Ectodermal cell (in vitro differentiated cells): ENCODE results near the gene WDR76.
"Not testable (repeated sequence)": the region's sequence is repeated elsewhere in the genome, so short reads cannot be mapped to it uniquely, and the experiment has no call there.

Experiments
- H3K27ac ChIP-seq: 2 replicates; pipeline ENCODE4 v1.7.0; 2013; ENCODE audit warnings: mild to moderate bottlenecking, low read depth, low read length; ENCODE audit not compliant: insufficient read depth, poor library complexity, severe bottlenecking
- H3K27me3 ChIP-seq: 2 replicates; pipeline ENCODE4 v1.7.0; 2013; ENCODE audit warnings: mild to moderate bottlenecking, low read length; ENCODE audit not compliant: insufficient read depth, control insufficient read depth, poor library complexity, severe bottlenecking
- H3K36me3 ChIP-seq: one replicate; pipeline ENCODE4 v1.7.0; 2013; ENCODE audit warnings: low read length; ENCODE audit not compliant: control insufficient read depth, insufficient read depth
- H3K4me1 ChIP-seq: one replicate; pipeline ENCODE4 v1.7.0; 2013; ENCODE audit warnings: low read length; ENCODE audit not compliant: control insufficient read depth, insufficient read depth
- H3K4me3 ChIP-seq: 2 replicates; pipeline ENCODE4 v1.7.0; 2013; ENCODE audit warnings: low read depth, low read length, control low read depth; ENCODE audit not compliant: insufficient read depth
- H3K9me3 ChIP-seq: 2 replicates; pipeline ENCODE4 v1.7.0; 2013; ENCODE audit warnings: mild to moderate bottlenecking, low read length, moderate library complexity; ENCODE audit not compliant: control insufficient read depth
- WGBS, 2 experiments: methylation state at CpG; one replicate each; pipeline ENCODE4 v1.1.7; 2013; ENCODE audit warnings: missing lambda C conversion rate in 2 of 2; 5-methylcytosine and 5-hydroxymethylcytosine counted together

Gene WDR76

DNA sequence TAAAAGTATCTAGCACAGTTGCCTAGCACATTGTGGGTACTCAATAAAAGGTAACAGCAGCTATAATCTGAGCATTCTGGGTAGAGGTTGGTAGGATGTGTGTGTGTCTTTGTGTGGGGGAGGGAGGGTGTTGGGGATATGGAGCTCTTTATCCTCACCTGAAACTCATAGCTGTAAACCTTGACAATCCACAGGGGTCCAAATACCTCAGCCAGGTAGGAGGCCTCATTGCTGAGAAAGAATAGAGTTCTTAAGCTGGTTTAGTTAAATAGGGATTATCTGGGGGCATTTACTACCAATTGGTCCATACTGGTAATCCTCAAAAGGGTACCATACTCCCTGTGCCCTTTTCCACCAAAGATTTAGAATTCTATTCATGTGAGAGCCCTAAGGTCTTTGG, 30.8 kb upstream of the WDR76 start:
- H3K36me3 ChIP-seq = peaks cover 15% of the 10 kb centered on the region
- no peak overlapping the region for H3K27ac ChIP-seq
- no peaks in the 10 kb centered on the region for H3K27me3 ChIP-seq
- H3K4me3 ChIP-seq = no peak overlapping the region
- H3K9me3 ChIP-seq = no peaks in the 10 kb centered on the region
- peaks cover 14% of the 10 kb centered on the region for H3K4me1 ChIP-seq

- H3K9me3 ChIP-seq = no peaks in the 10 kb centered on the region
- H3K36me3 ChIP-seq = peaks cover 15% of the 10 kb centered on the region
- no peak overlapping the region for H3K4me3 ChIP-seq
- WGBS, 2 experiments = 83 to 94% methylated on average over 2 to 3 of the region's 3 CpGs
- H3K27ac ChIP-seq = no peak overlapping the region
- peaks cover 14% of the 10 kb centered on the region for H3K4me1 ChIP-seq
- no peaks in the 10 kb centered on the region for H3K27me3 ChIP-seq
Measured at GRCh38 chr15:43796566-43796965, 30.2 kb upstream of the WDR76 start.

- Histone ChIP-seq H3K27me3 (no peaks in the 10 kb centered on the region), H3K9me3 (no peaks in the 10 kb centered on the region), H3K27ac (peak overlapping the region; percentile 78), H3K4me3 (no peak overlapping the region), H3K36me3 (peaks cover 18% of the 10 kb centered on the region), H3K4me1 (peaks cover 9% of the 10 kb centered on the region)
- 89 to 92% methylated on average over 15 to 16 of the region's 16 CpGs for WGBS, 2 experiments
Measured at GRCh38 chr15:43799209-43799944, 27.4 kb upstream of the WDR76 start.

DNA sequence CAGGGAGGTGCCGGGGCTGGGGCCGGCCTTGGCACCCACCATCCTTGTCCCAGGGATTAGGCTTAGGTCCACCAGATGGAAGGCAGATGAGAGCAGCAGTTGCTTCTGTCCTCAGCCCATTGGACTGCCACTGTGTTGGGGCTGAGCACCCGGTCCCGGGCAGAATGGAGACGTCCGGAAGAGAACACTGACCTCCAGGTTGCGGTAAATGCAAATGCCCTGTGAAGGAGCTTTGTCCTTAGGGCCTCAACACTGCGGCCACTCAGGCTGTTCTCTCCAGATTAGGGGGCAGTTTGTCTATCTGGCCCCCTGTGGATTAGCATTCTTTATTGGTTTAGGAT, 26.9 kb upstream of the WDR76 start, which contains the start of gene SERINC4:
Gene SERINC4 (minus strand): TSS at position 276 of the 341 bp plus-strand sequence. CDS start 234 bp downstream, at position 42.
- Histone ChIP-seq H3K4me1 (peaks cover 9% of the 10 kb centered on the region), H3K36me3 (peaks cover 24% of the 10 kb centered on the region), H3K27me3 (no peaks in the 10 kb centered on the region), H3K4me3 (peak within 1 kb of the TSS; percentile 71), H3K27ac (peak within 1 kb of the TSS; percentile 78), H3K9me3 (no peaks in the 10 kb centered on the region)
- WGBS, 2 experiments = 94 to 95% methylated on average over 8 of the region's 8 CpGs

DNA sequence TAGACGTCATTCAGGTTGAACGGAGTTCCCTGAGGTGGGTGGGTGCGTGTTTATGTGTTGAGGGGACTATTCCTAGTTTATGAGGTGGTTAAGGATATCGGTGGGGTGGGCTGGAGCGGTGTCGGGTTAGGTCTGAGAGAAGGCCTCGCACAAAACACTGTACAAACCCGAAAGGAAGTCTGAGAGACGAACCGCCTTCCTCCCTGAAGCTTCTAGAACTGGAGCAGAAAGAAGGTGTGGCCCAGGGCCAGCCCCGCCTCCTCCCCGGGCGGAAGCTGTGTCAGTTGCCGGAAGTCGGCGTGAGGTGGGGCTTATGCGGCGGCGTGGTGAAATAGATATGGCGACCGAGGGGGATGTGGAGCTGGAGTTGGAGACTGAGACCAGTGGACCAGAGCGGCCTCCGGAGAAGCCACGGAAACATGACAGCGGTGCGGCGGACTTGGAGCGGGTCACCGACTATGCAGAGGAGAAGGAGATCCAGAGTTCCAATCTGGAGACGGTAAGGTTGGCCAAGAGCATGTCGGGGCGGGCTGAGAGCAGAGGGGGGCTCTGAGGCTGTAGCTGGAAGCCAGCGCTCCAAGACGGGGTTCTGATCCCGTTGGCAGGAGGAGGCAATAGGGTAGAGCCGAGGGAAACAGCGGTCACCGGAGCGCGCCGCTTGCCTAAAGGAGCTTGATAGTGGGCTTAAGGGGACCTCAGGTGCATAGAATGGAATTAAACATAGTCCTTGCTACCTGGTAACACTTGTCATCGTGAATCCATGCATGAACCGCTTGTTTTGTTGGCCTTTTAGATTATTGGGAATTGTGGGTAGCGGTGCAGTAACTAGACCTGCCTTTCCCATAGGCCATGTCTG, 26.3 kb upstream of the WDR76 start, which contains the start of gene HYPK:
Gene HYPK (plus strand): TSS at position 314 of the 856 bp plus-strand sequence. CDS start 24 bp downstream, at position 338.
- Histone ChIP-seq H3K9me3 (no peaks in the 10 kb centered on the region), H3K27me3 (no peaks in the 10 kb centered on the region), H3K4me3 (peak within 1 kb of the TSS; percentile 71), H3K4me1 (peaks cover 6% of the 10 kb centered on the region), H3K27ac (peak within 1 kb of the TSS; percentile 78), H3K36me3 (peaks cover 29% of the 10 kb centered on the region)
- 15% methylated on average over 44 of the region's 44 CpGs for WGBS, 2 experiments

DNA sequence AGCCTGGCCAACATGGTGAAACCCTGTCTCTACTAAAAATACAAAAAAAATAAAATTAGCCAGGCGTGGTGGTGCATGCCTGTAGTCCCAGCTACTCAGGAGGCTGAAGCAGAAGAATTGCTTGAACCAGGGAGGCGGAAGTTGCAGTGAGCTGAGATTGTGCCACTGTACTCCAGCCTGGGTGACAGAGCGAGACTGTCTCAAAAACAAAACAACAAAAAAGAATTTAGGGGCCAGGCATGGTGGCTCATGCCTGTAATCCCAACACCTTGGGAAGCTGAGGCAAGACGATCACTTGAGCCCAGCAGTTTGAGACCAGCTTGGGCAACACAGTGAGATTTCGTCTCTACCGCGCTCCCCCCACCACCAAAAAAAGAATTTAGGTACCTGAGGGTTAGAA, 24.1 kb upstream of the WDR76 start:
- H3K9me3 ChIP-seq, H3K4me1 ChIP-seq, H3K27me3 ChIP-seq, H3K4me3 ChIP-seq, H3K27ac ChIP-seq: not testable (repeated sequence)
- peaks cover 43% of the 10 kb centered on the region for H3K36me3 ChIP-seq
- 93 to 94% methylated on average over 7 of the region's 7 CpGs for WGBS, 2 experiments

- H3K27me3 ChIP-seq = no peaks in the 10 kb centered on the region
- H3K4me1 ChIP-seq = no peaks in the 10 kb centered on the region
- H3K36me3 ChIP-seq = peaks cover 77% of the 10 kb centered on the region
- no peak overlapping the region for H3K4me3 ChIP-seq
- WGBS, 2 experiments = 96 to 97% methylated on average over 4 to 5 of the region's 5 CpGs
- no peaks in the 10 kb centered on the region for H3K9me3 ChIP-seq
- no peak overlapping the region for H3K27ac ChIP-seq
Measured at GRCh38 chr15:43808435-43808950, 18.3 kb upstream of the WDR76 start.

GRCh38 chr15:43808960-43809678, 17.7 kb upstream of the WDR76 start:
- no peaks in the 10 kb centered on the region for H3K9me3 ChIP-seq
- H3K27me3 ChIP-seq = no peaks in the 10 kb centered on the region
- WGBS, 2 experiments = 96 to 97% methylated on average over 6 of the region's 6 CpGs
- no peak overlapping the region for H3K27ac ChIP-seq
- no peaks in the 10 kb centered on the region for H3K4me1 ChIP-seq
- H3K4me3 ChIP-seq = no peak overlapping the region
- peaks cover 76% of the 10 kb centered on the region for H3K36me3 ChIP-seq

DNA sequence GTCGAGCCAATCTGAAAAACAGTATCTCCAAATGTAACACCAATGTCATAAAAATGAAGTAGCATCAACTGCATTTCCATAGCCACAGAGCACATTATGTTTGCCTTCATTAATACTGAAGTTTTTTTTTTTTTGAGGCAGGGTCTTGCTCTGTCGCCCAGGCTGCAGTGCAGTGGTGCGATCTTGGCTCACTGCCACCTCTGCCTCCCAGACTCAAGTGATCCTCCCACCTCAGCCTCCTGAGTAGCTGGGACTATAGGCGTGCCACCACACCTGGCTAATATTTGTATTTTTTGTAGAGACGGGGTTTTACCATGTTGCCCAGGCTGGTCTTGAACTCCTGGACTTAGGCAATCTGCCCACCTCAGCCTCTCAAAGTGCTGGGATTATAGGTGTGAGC, 11.7 kb upstream of the WDR76 start:
- H3K36me3 ChIP-seq = peaks cover 44% of the 10 kb centered on the region
- H3K27me3 ChIP-seq, H3K9me3 ChIP-seq, H3K27ac ChIP-seq, H3K4me3 ChIP-seq, H3K4me1 ChIP-seq: not testable (repeated sequence)
- WGBS, 2 experiments = 90 to 93% methylated on average over 5 of the region's 5 CpGs

- H3K4me3 ChIP-seq = no peak overlapping the region
- no peaks in the 10 kb centered on the region for H3K27me3 ChIP-seq
- no peaks in the 10 kb centered on the region for H3K9me3 ChIP-seq
- 80 to 100% methylated on average over 1 of the region's 3 CpGs for WGBS, 2 experiments
- H3K4me1 ChIP-seq = peaks cover 6% of the 10 kb centered on the region
- H3K36me3 ChIP-seq = peaks cover 6% of the 10 kb centered on the region
- no peak overlapping the region for H3K27ac ChIP-seq
Measured at GRCh38 chr15:43821505-43821904, 5.3 kb upstream of the WDR76 start.
